ENCODE results near the gene BRD8.

BRD8 gene

GRCh38 chr5:138096997-138097828, 81.2 kb downstream of the BRD8 start:
- DNase-seq (ENCODE audit: low read depth in 2 of 2), result no peak

DNA sequence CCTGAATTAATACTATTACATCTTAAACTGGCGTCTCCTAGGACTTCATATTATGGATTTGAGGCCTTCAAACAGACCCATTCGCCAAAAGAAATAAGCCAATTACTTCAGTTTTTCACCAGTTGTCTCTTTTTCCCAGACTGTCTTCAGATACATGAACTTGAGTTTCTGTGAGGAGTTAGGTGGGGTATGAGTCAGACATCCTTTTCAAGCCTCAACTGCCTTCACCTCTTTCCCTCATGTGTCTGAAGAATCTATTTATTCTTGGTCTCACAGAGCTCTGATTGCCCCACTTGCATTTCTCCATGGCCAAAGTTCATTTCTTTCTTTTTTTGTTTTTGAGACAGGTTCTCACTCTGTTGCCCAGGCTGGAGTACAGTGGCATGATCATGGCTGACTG, 82.1 kb downstream of the BRD8 start:
- DNase-seq (ENCODE audit: low read depth in 2 of 2), result no peak

GRCh38 chr5:138095100-138095907, 83.1 kb downstream of the BRD8 start:
- no peak for DNase-seq (ENCODE audit: low read depth in 2 of 2)

DNA sequence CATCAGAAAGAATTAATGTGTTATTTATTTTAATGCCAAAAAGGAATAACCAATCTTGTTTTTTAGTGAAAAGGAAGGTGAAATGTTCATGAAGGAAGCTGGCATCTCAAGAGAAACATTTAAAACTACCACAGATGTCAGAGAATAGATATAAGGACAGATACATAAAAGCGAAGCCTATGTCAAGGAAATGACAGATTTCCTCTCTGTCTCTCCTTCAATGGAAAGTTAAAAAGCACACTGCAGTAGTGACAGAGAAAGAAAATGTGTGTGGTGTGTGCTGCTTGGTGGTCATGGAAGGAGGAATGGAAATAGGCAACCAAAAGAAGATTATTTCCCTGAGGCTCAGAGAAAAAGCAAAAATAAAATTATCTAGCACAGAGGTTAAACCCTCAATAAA, 85.4 kb downstream of the BRD8 start:
- no peak for DNase-seq (ENCODE audit: low read depth in 2 of 2)

DNA sequence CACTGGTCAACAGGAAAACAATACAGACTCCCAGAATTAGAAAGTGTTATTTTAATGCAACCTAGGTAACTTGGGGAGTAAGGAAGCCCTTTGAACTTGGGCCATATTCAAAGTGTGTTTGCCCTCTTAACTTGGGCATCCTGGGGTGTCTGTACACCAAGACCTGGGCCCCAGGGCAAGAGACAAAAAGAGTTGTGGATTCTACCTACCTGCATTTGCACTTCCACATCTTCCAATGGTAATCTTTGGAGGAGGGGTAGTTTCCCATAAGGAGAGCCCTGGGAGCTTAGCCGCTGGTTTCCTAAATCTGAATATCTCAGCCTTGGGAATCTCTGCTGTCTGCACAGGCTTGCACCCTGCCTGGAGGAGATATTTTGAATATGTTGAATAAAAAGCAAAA, 86.1 kb downstream of the BRD8 start:
- no peak for DNase-seq (ENCODE audit: low read depth in 2 of 2)

- DNase-seq (ENCODE audit: low read depth in 2 of 2), result no peak
These were observed 86.7 kb downstream of the BRD8 start for GRCh38 chr5:138091685-138092084.
